Measurements from ENCODE around the gene CPLX1.

Gene CPLX1

GRCh38 chr4:826508-827208 is 729 bp upstream of the CPLX1 start:
- H3K4me3 ChIP-seq (ENCODE audit: low read depth, low read length): peak overlapping the region; percentile 29
- in situ Hi-C loops (cut with HindIII; ENCODE audit: low sequenced_read_pairs): no loop called here
- TF ChIP-seq CTCF (IDR thresholded peaks at IDR 0.05; ENCODE audit: low read depth, low read length, missing control alignments): no peak
- DNase-seq (ENCODE audit: low read depth): no peak

- in situ Hi-C loops (cut with HindIII; ENCODE audit: low sequenced_read_pairs): no loop called here
- DNase-seq (ENCODE audit: low read depth): no peak
- H3K4me3 ChIP-seq (ENCODE audit: low read depth, low read length): peak overlapping the region; percentile 21
- TF ChIP-seq CTCF (IDR thresholded peaks at IDR 0.05; ENCODE audit: low read depth, low read length, missing control alignments): no peak
These were observed 612 bp downstream of the CPLX1 start for GRCh38 chr4:825063-825970.

- TF ChIP-seq CTCF (IDR thresholded peaks at IDR 0.05; ENCODE audit: low read depth, low read length, missing control alignments): no peak
- in situ Hi-C loops (cut with HindIII; ENCODE audit: low sequenced_read_pairs): no loop called here
- H3K4me3 ChIP-seq (ENCODE audit: low read depth, low read length): no peak overlapping the region
- no peak for DNase-seq (ENCODE audit: low read depth)
These were observed 1.4 kb downstream of the CPLX1 start for GRCh38 chr4:824461-825062.

- no peak for TF ChIP-seq CTCF (IDR thresholded peaks at IDR 0.05; ENCODE audit: low read depth, low read length, missing control alignments)
- H3K4me3 ChIP-seq (ENCODE audit: low read depth, low read length): no peak overlapping the region
- DNase-seq (ENCODE audit: low read depth): no peak
- in situ Hi-C loops (cut with HindIII; ENCODE audit: low sequenced_read_pairs): no loop called here
These were observed 2.0 kb downstream of the CPLX1 start for GRCh38 chr4:823761-824460.

- H3K4me3 ChIP-seq (ENCODE audit: low read depth, low read length): no peak overlapping the region
- no peak for TF ChIP-seq CTCF (IDR thresholded peaks at IDR 0.05; ENCODE audit: low read depth, low read length, missing control alignments)
- no peak for DNase-seq (ENCODE audit: low read depth)
- in situ Hi-C loops (cut with HindIII; ENCODE audit: low sequenced_read_pairs): no loop called here
These were observed 2.7 kb downstream of the CPLX1 start for GRCh38 chr4:823176-823760.
